ENCODE results near the gene ATRN.

The ATRN gene

DNA sequence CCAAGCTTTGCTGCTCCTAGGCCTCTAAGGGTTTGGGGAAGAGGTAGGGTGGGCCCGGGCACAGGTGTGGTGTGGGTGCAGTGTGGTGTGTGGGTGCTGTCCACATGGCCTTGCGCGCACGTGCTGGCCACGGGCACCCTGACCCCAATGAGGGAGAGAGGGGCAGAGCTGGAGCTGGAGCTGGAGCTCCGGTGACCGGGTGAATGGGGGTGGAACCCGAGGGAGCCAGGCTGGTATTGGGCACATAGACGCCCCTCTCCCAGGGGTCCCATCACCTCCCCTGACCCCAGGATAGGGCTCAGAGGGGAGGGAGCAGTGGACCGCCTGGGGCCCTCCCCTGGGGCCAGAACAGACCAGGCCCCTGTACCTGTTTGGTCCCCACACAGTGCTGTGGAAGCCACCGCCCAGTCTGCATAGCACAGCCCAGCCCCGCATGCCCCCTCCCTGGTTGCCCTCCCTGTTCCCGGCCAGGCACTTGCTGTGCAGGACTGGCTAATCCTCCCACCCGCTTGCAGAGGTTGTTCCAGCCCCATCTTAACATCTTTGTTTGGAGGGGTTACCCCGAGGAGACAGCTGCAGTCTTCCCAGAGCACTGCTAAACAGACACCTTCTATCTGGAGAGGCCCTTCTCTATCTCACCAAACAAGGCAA lies 210.0 kb downstream of the ATRN start:
- no peak overlapping the region for H3K4me3 ChIP-seq (ENCODE audit: low read depth in 1 of 2, low read length in 2 of 2)
- no peak overlapping the region for H3K9ac ChIP-seq (ENCODE audit: low read depth, low read length)
- no peaks in the 10 kb centered on the region for H3K36me3 ChIP-seq (ENCODE audit: insufficient read depth, low read length)
- ATAC-seq (ENCODE audit: insufficient read depth, low read depth) (no peak), DNase-seq (no peak)
- TF ChIP-seq EZH2 (IDR thresholded peaks at IDR 0.05; ENCODE audit: borderline replicate concordance, low read depth, low read length, severe bottlenecking) (no peak), CTCF (IDR thresholded peaks at IDR 0.05; ENCODE audit: borderline replicate concordance, extremely low read depth, low read length, poor library complexity, severe bottlenecking) (no peak)
- H3K79me2 ChIP-seq (ENCODE audit: insufficient read depth, low read length) = no peaks in the 10 kb centered on the region
- H3K4me2 ChIP-seq (ENCODE audit: insufficient read depth, low read length) = no peak overlapping the region
- peaks cover 8% of the 10 kb centered on the region for H3K27me3 ChIP-seq (ENCODE audit: insufficient read depth, low read length, poor library complexity)
- H4K20me1 ChIP-seq (ENCODE audit: insufficient read depth, low read length) = no peaks in the 10 kb centered on the region
- no peak overlapping the region for H3K27ac ChIP-seq (ENCODE audit: low read length)
- H3K4me1 ChIP-seq (ENCODE audit: insufficient read depth, low read length) = peaks cover 4% of the 10 kb centered on the region
- no peak overlapping the region for H2AFZ ChIP-seq (ENCODE audit: low read depth, low read length)
- H3K9me3 ChIP-seq (ENCODE audit: insufficient read depth, low read length, severe bottlenecking) = no peaks in the 10 kb centered on the region

DNA sequence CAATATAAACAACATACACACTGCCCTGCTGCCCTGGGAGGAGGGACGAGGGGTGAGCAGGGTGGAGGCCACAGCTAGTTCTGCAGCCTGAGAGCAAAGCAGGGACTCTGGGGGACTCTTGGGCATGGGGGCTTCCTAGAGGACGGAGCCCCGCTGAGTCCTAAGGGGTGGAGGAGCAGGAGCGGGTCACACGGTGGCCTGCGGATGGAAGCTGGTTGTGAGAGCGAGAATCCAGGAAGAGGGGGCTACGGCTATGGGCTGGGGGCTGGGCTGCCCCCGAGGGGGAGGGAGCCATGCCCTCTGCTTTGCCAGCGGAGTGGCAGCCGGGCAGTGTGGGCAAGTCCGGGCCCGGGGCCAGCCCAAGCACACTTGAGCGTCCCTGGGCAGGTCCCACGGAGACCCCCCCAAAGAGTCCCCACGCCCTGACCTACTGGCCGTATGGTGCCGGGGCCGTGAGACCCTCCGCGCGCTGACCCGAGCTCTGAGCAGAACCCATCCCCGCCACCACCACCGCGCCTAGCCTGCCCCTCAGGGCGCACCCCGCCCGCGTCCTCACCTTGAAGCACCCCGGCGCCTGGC lies 210.6 kb downstream of the ATRN start:
- Histone ChIP-seq H3K27ac (ENCODE audit: low read length) (no peak overlapping the region), H3K4me1 (ENCODE audit: insufficient read depth, low read length) (peaks cover 4% of the 10 kb centered on the region), H3K9me3 (ENCODE audit: insufficient read depth, low read length, severe bottlenecking) (no peaks in the 10 kb centered on the region), H4K20me1 (ENCODE audit: insufficient read depth, low read length) (no peaks in the 10 kb centered on the region), H3K9ac (ENCODE audit: low read depth, low read length) (no peak overlapping the region), H3K27me3 (ENCODE audit: insufficient read depth, low read length, poor library complexity) (peaks cover 8% of the 10 kb centered on the region), H3K36me3 (ENCODE audit: insufficient read depth, low read length) (no peaks in the 10 kb centered on the region), H3K4me3 (ENCODE audit: low read depth in 1 of 2, low read length in 2 of 2) (no peak overlapping the region), H3K4me2 (ENCODE audit: insufficient read depth, low read length) (no peak overlapping the region), H2AFZ (ENCODE audit: low read depth, low read length) (no peak overlapping the region), H3K79me2 (ENCODE audit: insufficient read depth, low read length) (no peaks in the 10 kb centered on the region)
- ATAC-seq (ENCODE audit: insufficient read depth, low read depth) (no peak), DNase-seq (no peak)
- TF ChIP-seq CTCF (IDR thresholded peaks at IDR 0.05; ENCODE audit: borderline replicate concordance, extremely low read depth, low read length, poor library complexity, severe bottlenecking) = no peak
- TF ChIP-seq EZH2 (IDR thresholded peaks at IDR 0.05; ENCODE audit: borderline replicate concordance, low read depth, low read length, severe bottlenecking) = no peak

- Histone ChIP-seq H3K36me3 (ENCODE audit: insufficient read depth, low read length) (no peaks in the 10 kb centered on the region), H3K9ac (ENCODE audit: low read depth, low read length) (no peak within 1 kb of the TSS), H3K27me3 (ENCODE audit: insufficient read depth, low read length, poor library complexity) (peaks cover 8% of the 10 kb centered on the region), H3K27ac (ENCODE audit: low read length) (no peak within 1 kb of the TSS), H4K20me1 (ENCODE audit: insufficient read depth, low read length) (no peaks in the 10 kb centered on the region), H3K9me3 (ENCODE audit: insufficient read depth, low read length, severe bottlenecking) (no peaks in the 10 kb centered on the region), H3K4me1 (ENCODE audit: insufficient read depth, low read length) (no peaks in the 10 kb centered on the region), H3K4me3 (ENCODE audit: low read depth in 1 of 2, low read length in 2 of 2) (no peak within 1 kb of the TSS), H3K79me2 (ENCODE audit: insufficient read depth, low read length) (no peaks in the 10 kb centered on the region), H3K4me2 (ENCODE audit: insufficient read depth, low read length) (no peak within 1 kb of the TSS), H2AFZ (ENCODE audit: low read depth, low read length) (no peak within 1 kb of the TSS)
- DNase-seq (no peak), ATAC-seq (ENCODE audit: insufficient read depth, low read depth) (no peak)
- TF ChIP-seq CTCF (IDR thresholded peaks at IDR 0.05; ENCODE audit: borderline replicate concordance, extremely low read depth, low read length, poor library complexity, severe bottlenecking) = no peak
- TF ChIP-seq EZH2 (IDR thresholded peaks at IDR 0.05; ENCODE audit: borderline replicate concordance, low read depth, low read length, severe bottlenecking) = no peak
These were observed 211.3 kb downstream of the ATRN start, which contains the start of gene ADAM33 for GRCh38 chr20:3681931-3682781. TSS of gene ADAM33 (minus strand) at chr20:3682010. CDS start at chr20:3682004, 6 bp downstream.
